TTC549 (cell line): ENCODE measurements around the gene ASS1.
"Not testable (repeated sequence)": the region's sequence is repeated elsewhere in the genome, so short reads cannot be mapped to it uniquely, and the experiment has no call there.

Source experiments
- FAIRE-seq: peaks from 2 replicates; lab custom pipeline; 2012; peaks lifted over from hg19 to GRCh38; lab: Jason Lieb, UNC

Gene ASS1

GRCh38 chr9:130444565-130445221 lies at the start of gene ASS1:
Gene ASS1, plus strand, starts transcription at chr9:130444961. Its CDS starts 7,268 bp downstream, at chr9:130452229.
- FAIRE-seq, result no peak

GRCh38 chr9:130395810-130396435 lies 48.8 kb upstream of the ASS1 start:
- FAIRE-seq, result no peak

- FAIRE-seq, result no peak
Measured at GRCh38 chr9:130396581-130396980, 48.2 kb upstream of the ASS1 start.

GRCh38 chr9:130398487-130399240 lies 46.1 kb upstream of the ASS1 start:
- no peak for FAIRE-seq

- FAIRE-seq, result no peak
Measured at GRCh38 chr9:130399768-130400167, 45.0 kb upstream of the ASS1 start.

GRCh38 chr9:130400870-130401269 lies 43.9 kb upstream of the ASS1 start:
- FAIRE-seq, result no peak

GRCh38 chr9:130401742-130402141 lies 43.0 kb upstream of the ASS1 start:
- FAIRE-seq, result not testable (repeated sequence)

- FAIRE-seq, result no peak
Measured at GRCh38 chr9:130402243-130402642, 42.5 kb upstream of the ASS1 start.

- FAIRE-seq, result no peak
Measured at GRCh38 chr9:130402645-130403440, 41.9 kb upstream of the ASS1 start.

- FAIRE-seq, result no peak
Measured at GRCh38 chr9:130405657-130406257, 39.0 kb upstream of the ASS1 start.

- FAIRE-seq, result no peak
Measured at GRCh38 chr9:130406278-130406895, 38.4 kb upstream of the ASS1 start.

- FAIRE-seq, result no peak
Measured at GRCh38 chr9:130407916-130408663, 36.7 kb upstream of the ASS1 start.

- no peak for FAIRE-seq
Measured at GRCh38 chr9:130408669-130409068, 36.1 kb upstream of the ASS1 start.

- no peak for FAIRE-seq
Measured at GRCh38 chr9:130409246-130409645, 35.5 kb upstream of the ASS1 start.

- no peak for FAIRE-seq
Measured at GRCh38 chr9:130410443-130410842, 34.3 kb upstream of the ASS1 start.

GRCh38 chr9:130411566-130411915 lies 33.2 kb upstream of the ASS1 start:
- FAIRE-seq, result no peak

GRCh38 chr9:130414081-130414731 lies 30.6 kb upstream of the ASS1 start:
- FAIRE-seq, result no peak

- FAIRE-seq, result no peak
Measured at GRCh38 chr9:130414910-130415746, 29.6 kb upstream of the ASS1 start.

- FAIRE-seq, result no peak
Measured at GRCh38 chr9:130417602-130418001, 27.2 kb upstream of the ASS1 start.

- FAIRE-seq, result no peak
Measured at GRCh38 chr9:130418776-130419175, 26.0 kb upstream of the ASS1 start.
